ENCODE measurements around the gene TSPAN11.
"Not testable (repeated sequence)": the region's sequence is repeated elsewhere in the genome, so short reads cannot be mapped to it uniquely, and the experiment has no call there.

The TSPAN11 gene

GRCh38 chr12:31009976-31010375, 83.4 kb downstream of the TSPAN11 start:
- Histone ChIP-seq H3K9ac (ENCODE audit: low read length) (no peak overlapping the region), H3K27me3 (ENCODE audit: control insufficient read depth, insufficient read depth, low read length) (no peaks in the 10 kb centered on the region), H3K4me3 (ENCODE audit: low read length) (no peak overlapping the region), H3K4me1 (ENCODE audit: control insufficient read depth, insufficient read depth, low read length) (peaks cover 7% of the 10 kb centered on the region), H3K9me3 (ENCODE audit: control insufficient read depth, low read length) (no peaks in the 10 kb centered on the region), H3K36me3 (ENCODE audit: control insufficient read depth, insufficient read depth, low read length) (no peaks in the 10 kb centered on the region)

- Histone ChIP-seq H3K4me1 (ENCODE audit: control insufficient read depth, insufficient read depth, low read length) (no peaks in the 10 kb centered on the region), H3K4me3 (ENCODE audit: low read length) (no peak overlapping the region), H3K27me3 (ENCODE audit: control insufficient read depth, insufficient read depth, low read length) (no peaks in the 10 kb centered on the region), H3K9ac (ENCODE audit: low read length) (no peak overlapping the region), H3K9me3 (ENCODE audit: control insufficient read depth, low read length) (no peaks in the 10 kb centered on the region), H3K36me3 (ENCODE audit: control insufficient read depth, insufficient read depth, low read length) (no peaks in the 10 kb centered on the region)
Observed at GRCh38 chr12:31011336-31011735, 84.8 kb downstream of the TSPAN11 start.

GRCh38 chr12:31011746-31012566, 85.4 kb downstream of the TSPAN11 start:
- no peaks in the 10 kb centered on the region for H3K9me3 ChIP-seq (ENCODE audit: control insufficient read depth, low read length)
- no peak overlapping the region for H3K4me3 ChIP-seq (ENCODE audit: low read length)
- H3K9ac ChIP-seq (ENCODE audit: low read length) = no peak overlapping the region
- H3K27me3 ChIP-seq (ENCODE audit: control insufficient read depth, insufficient read depth, low read length) = no peaks in the 10 kb centered on the region
- no peaks in the 10 kb centered on the region for H3K36me3 ChIP-seq (ENCODE audit: control insufficient read depth, insufficient read depth, low read length)
- H3K4me1 ChIP-seq (ENCODE audit: control insufficient read depth, insufficient read depth, low read length) = no peaks in the 10 kb centered on the region

GRCh38 chr12:31012567-31012891, 86.0 kb downstream of the TSPAN11 start:
- H3K36me3 ChIP-seq (ENCODE audit: control insufficient read depth, insufficient read depth, low read length); H3K9ac ChIP-seq (ENCODE audit: low read length); H3K9me3 ChIP-seq (ENCODE audit: control insufficient read depth, low read length); H3K4me1 ChIP-seq (ENCODE audit: control insufficient read depth, insufficient read depth, low read length); H3K27me3 ChIP-seq (ENCODE audit: control insufficient read depth, insufficient read depth, low read length); H3K4me3 ChIP-seq (ENCODE audit: low read length): not testable (repeated sequence)

- Histone ChIP-seq H3K36me3 (ENCODE audit: control insufficient read depth, insufficient read depth, low read length) (no peaks in the 10 kb centered on the region), H3K4me1 (ENCODE audit: control insufficient read depth, insufficient read depth, low read length) (no peaks in the 10 kb centered on the region), H3K9me3 (ENCODE audit: control insufficient read depth, low read length) (no peaks in the 10 kb centered on the region), H3K9ac (ENCODE audit: low read length) (no peak overlapping the region), H3K27me3 (ENCODE audit: control insufficient read depth, insufficient read depth, low read length) (no peaks in the 10 kb centered on the region), H3K4me3 (ENCODE audit: low read length) (no peak overlapping the region)
Observed at GRCh38 chr12:31015215-31015614, 88.7 kb downstream of the TSPAN11 start.

GRCh38 chr12:31016057-31016456, 89.5 kb downstream of the TSPAN11 start:
- H3K9ac ChIP-seq (ENCODE audit: low read length) = no peak overlapping the region
- no peaks in the 10 kb centered on the region for H3K9me3 ChIP-seq (ENCODE audit: control insufficient read depth, low read length)
- no peaks in the 10 kb centered on the region for H3K36me3 ChIP-seq (ENCODE audit: control insufficient read depth, insufficient read depth, low read length)
- H3K4me3 ChIP-seq (ENCODE audit: low read length) = no peak overlapping the region
- no peaks in the 10 kb centered on the region for H3K27me3 ChIP-seq (ENCODE audit: control insufficient read depth, insufficient read depth, low read length)
- no peaks in the 10 kb centered on the region for H3K4me1 ChIP-seq (ENCODE audit: control insufficient read depth, insufficient read depth, low read length)

- no peak overlapping the region for H3K9ac ChIP-seq (ENCODE audit: low read length)
- no peaks in the 10 kb centered on the region for H3K4me1 ChIP-seq (ENCODE audit: control insufficient read depth, insufficient read depth, low read length)
- no peaks in the 10 kb centered on the region for H3K36me3 ChIP-seq (ENCODE audit: control insufficient read depth, insufficient read depth, low read length)
- H3K9me3 ChIP-seq (ENCODE audit: control insufficient read depth, low read length) = no peaks in the 10 kb centered on the region
- no peak overlapping the region for H3K4me3 ChIP-seq (ENCODE audit: low read length)
- no peaks in the 10 kb centered on the region for H3K27me3 ChIP-seq (ENCODE audit: control insufficient read depth, insufficient read depth, low read length)
Observed at GRCh38 chr12:31017535-31017934, 91.0 kb downstream of the TSPAN11 start.

GRCh38 chr12:31018106-31018789, 91.7 kb downstream of the TSPAN11 start:
- Histone ChIP-seq H3K36me3 (ENCODE audit: control insufficient read depth, insufficient read depth, low read length) (no peaks in the 10 kb centered on the region), H3K4me1 (ENCODE audit: control insufficient read depth, insufficient read depth, low read length) (no peaks in the 10 kb centered on the region), H3K27me3 (ENCODE audit: control insufficient read depth, insufficient read depth, low read length) (no peaks in the 10 kb centered on the region), H3K9ac (ENCODE audit: low read length) (no peak overlapping the region), H3K9me3 (ENCODE audit: control insufficient read depth, low read length) (no peaks in the 10 kb centered on the region), H3K4me3 (ENCODE audit: low read length) (no peak overlapping the region)

GRCh38 chr12:31018790-31019505, 92.4 kb downstream of the TSPAN11 start:
- Histone ChIP-seq H3K36me3 (ENCODE audit: control insufficient read depth, insufficient read depth, low read length) (no peaks in the 10 kb centered on the region), H3K4me3 (ENCODE audit: low read length) (no peak overlapping the region)

GRCh38 chr12:31019561-31019960, 93.0 kb downstream of the TSPAN11 start:
- Histone ChIP-seq H3K9ac (ENCODE audit: low read length) (no peak overlapping the region), H3K4me1 (ENCODE audit: control insufficient read depth, insufficient read depth, low read length) (no peaks in the 10 kb centered on the region), H3K27me3 (ENCODE audit: control insufficient read depth, insufficient read depth, low read length) (no peaks in the 10 kb centered on the region), H3K36me3 (ENCODE audit: control insufficient read depth, insufficient read depth, low read length) (no peaks in the 10 kb centered on the region), H3K9me3 (ENCODE audit: control insufficient read depth, low read length) (no peaks in the 10 kb centered on the region), H3K4me3 (ENCODE audit: low read length) (no peak overlapping the region)

More at GRCh38 chr12:31018790-31019505, 92.4 kb downstream of the TSPAN11 start:
- Histone ChIP-seq H3K4me1 (ENCODE audit: control insufficient read depth, insufficient read depth, low read length) (no peaks in the 10 kb centered on the region), H3K9ac (ENCODE audit: low read length) (no peak overlapping the region), H3K27me3 (ENCODE audit: control insufficient read depth, insufficient read depth, low read length) (no peaks in the 10 kb centered on the region), H3K9me3 (ENCODE audit: control insufficient read depth, low read length) (no peaks in the 10 kb centered on the region)

- Histone ChIP-seq H3K36me3 (ENCODE audit: control insufficient read depth, insufficient read depth, low read length) (no peaks in the 10 kb centered on the region), H3K27me3 (ENCODE audit: control insufficient read depth, insufficient read depth, low read length) (no peaks in the 10 kb centered on the region), H3K9ac (ENCODE audit: low read length) (no peak overlapping the region), H3K9me3 (ENCODE audit: control insufficient read depth, low read length) (no peaks in the 10 kb centered on the region), H3K4me1 (ENCODE audit: control insufficient read depth, insufficient read depth, low read length) (no peaks in the 10 kb centered on the region), H3K4me3 (ENCODE audit: low read length) (no peak overlapping the region)
Observed at GRCh38 chr12:31019976-31020375, 93.4 kb downstream of the TSPAN11 start.

All from mucosa of stomach (tissue), 1 donor.